Type B pancreatic cell (in vitro differentiated cells): ENCODE results near the gene MAPRE2. TPM values are rescaled to one million over a fixed set of nuclear protein-coding genes. Genes with fewer than 3 reads are reported as not detected.
A peak's percentile ranks its signal among the peaks of the same experiment; 100 is the strongest.

ENCODE experiments used
- DNase-seq: peaks from one replicate; pipeline ENCODE4 v3.0.0; 2021; ENCODE audit warnings: mixed read lengths; ENCODE audit not compliant: unreplicated experiment; ENCODE audit errors: extremely low spot score
- H3K27ac Mint-ChIP-seq: 2 replicates; pipeline ENCODE4 v1.8.0; 2021; ENCODE audit warnings: mild to moderate bottlenecking, mixed read lengths
- H3K27me3 Mint-ChIP-seq: 2 replicates; pipeline ENCODE4 v1.8.0; 2021; ENCODE audit warnings: mixed read lengths
- H3K36me3 Mint-ChIP-seq: 2 replicates; pipeline ENCODE4 v1.8.0; 2021; ENCODE audit warnings: mixed read lengths
- H3K4me1 Mint-ChIP-seq: one replicate; pipeline ENCODE4 v1.8.0; 2021; ENCODE audit warnings: mixed read lengths; ENCODE audit not compliant: unreplicated experiment
- H3K4me3 Mint-ChIP-seq: 2 replicates; pipeline ENCODE4 v1.8.0; 2021; ENCODE audit warnings: mild to moderate bottlenecking, mixed read lengths
- H3K9me3 Mint-ChIP-seq: 2 replicates; pipeline ENCODE4 v1.8.0; 2021; ENCODE audit warnings: mixed read lengths
- total RNA-seq: library from RNA; stranded (reverse); gene quantifications from 2 replicates; pipeline ENCODE4 v1.2.1, GENCODE V29; 2021; ENCODE audit warnings: low replicate concordance
- TF ChIP-seq, protein P1 (sequence below): fragments of 200-600 bp; sonication (generic); conservative IDR thresholded peaks from 2 replicates; pipeline ENCODE4 v1.5.0; 2021; ENCODE audit warnings: antibody characterized with exemption, mild to moderate bottlenecking

The MAPRE2 gene
- total RNA-seq, 1 donor from 2014 or later, result 28.0 TPM

DNA sequence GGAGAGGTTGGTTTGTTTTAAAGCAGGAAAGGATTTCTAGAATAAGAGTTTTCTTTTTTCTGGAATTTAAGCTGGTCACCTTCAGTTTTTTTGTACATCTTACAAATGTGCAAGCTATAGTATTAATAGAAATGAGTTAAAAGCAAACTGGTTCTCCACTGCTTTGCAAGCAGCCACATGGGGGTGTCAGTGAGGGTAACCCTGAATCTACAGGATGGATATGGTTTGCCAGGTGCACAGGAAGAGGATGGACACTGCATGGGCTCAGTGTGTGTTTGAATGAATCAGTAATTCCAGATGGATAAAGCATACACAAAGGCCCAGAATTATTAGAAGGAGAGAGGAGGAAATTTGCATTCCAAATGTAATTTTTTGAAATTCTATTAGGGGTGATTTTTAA, 89.0 kb downstream of the MAPRE2 start:
- H3K36me3 Mint-ChIP-seq, result peaks cover 31% of the 10 kb centered on the region
- H3K27ac Mint-ChIP-seq, result no peak overlapping the region
- peaks cover 7% of the 10 kb centered on the region for H3K4me1 Mint-ChIP-seq
- no peaks in the 10 kb centered on the region for H3K9me3 Mint-ChIP-seq
- H3K4me3 Mint-ChIP-seq, result no peak overlapping the region
- DNase-seq, result no peak
- TF ChIP-seq, protein P1, sequence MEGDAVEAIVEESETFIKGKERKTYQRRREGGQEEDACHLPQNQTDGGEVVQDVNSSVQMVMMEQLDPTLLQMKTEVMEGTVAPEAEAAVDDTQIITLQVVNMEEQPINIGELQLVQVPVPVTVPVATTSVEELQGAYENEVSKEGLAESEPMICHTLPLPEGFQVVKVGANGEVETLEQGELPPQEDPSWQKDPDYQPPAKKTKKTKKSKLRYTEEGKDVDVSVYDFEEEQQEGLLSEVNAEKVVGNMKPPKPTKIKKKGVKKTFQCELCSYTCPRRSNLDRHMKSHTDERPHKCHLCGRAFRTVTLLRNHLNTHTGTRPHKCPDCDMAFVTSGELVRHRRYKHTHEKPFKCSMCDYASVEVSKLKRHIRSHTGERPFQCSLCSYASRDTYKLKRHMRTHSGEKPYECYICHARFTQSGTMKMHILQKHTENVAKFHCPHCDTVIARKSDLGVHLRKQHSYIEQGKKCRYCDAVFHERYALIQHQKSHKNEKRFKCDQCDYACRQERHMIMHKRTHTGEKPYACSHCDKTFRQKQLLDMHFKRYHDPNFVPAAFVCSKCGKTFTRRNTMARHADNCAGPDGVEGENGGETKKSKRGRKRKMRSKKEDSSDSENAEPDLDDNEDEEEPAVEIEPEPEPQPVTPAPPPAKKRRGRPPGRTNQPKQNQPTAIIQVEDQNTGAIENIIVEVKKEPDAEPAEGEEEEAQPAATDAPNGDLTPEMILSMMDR, result no peak
- H3K27me3 Mint-ChIP-seq, result no peaks in the 10 kb centered on the region

DNA sequence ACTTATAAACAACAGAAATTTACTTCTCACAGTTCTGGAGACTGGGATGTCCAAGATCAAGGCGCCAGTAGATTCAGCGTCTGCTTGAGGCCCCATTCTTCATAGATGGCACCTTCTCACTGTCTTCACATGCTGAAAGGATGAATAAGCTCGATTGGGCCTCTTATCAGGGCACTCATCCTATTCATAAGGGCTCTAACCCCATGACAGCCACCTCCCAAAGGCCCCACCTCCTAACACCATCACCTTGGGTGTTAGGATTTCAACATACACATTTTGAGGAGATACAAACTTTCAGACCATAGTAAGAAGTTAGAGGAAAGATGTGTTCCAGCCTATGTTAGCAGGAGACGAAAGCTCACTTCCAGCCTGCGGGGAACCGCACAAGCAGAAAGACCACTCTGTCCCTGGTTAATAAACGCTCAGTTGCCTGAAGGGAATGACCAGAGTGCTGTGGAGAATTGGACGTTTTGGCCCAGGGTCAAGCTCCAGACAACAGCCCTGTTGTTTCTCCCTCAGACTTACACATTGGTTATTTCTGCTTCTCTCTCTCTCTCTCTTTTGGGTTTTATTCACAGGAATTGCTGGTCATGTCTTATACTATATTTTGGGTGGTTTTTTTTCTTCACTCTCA, 90.3 kb downstream of the MAPRE2 start:
- TF ChIP-seq, protein P1, result no peak
- DNase-seq, result no peak
- H3K27me3 Mint-ChIP-seq, result no peaks in the 10 kb centered on the region
- H3K4me1 Mint-ChIP-seq, result peaks cover 7% of the 10 kb centered on the region
- no peaks in the 10 kb centered on the region for H3K9me3 Mint-ChIP-seq
- peaks cover 36% of the 10 kb centered on the region for H3K36me3 Mint-ChIP-seq
- H3K4me3 Mint-ChIP-seq, result no peak overlapping the region
- peak overlapping the region; percentile 21 for H3K27ac Mint-ChIP-seq

DNA sequence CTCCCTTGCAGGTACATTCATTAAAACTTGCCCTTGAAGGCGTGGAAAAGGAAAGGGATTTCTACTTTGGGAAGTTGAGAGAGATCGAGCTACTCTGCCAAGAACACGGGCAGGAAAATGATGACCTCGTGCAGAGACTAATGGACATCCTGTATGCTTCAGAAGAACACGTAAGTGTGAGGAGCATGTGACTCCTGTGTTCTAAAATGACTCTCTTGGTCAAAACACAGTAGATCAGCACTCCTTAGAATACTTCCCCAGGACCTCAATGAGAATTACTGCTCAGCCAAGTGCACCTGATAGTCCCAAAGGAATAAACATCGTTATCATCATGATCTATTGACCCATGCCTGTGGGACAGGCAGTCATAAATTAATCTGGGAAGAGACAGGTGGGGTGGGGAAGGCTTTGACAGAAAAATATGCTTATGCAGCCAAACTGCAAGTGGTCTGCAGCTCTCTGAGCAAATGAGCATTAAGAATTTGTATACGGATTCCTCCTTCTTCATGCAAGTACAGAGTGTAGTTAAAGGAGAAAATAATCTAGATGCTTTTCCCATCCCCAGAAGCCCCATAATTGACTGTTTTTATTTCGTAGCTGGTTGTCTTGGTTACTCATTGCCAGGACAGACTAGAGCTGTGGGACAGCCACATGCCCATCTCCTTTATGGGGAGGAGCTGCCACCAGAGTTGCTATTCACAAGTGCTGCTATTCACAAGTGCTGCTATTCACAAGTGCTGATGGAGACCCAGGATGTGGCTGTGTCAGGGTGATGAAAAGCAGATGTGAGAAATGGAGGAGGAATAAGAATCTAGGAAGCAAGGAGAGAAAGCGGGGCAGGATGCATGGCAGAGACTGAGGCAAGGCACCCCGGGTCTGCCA, 91.0 kb downstream of the MAPRE2 start:
- Mint-ChIP-seq H3K4me3 (no peak overlapping the region), H3K27ac (peak overlapping the region; percentile 21), H3K27me3 (no peaks in the 10 kb centered on the region), H3K36me3 (peaks cover 35% of the 10 kb centered on the region), H3K4me1 (peaks cover 7% of the 10 kb centered on the region), H3K9me3 (no peaks in the 10 kb centered on the region)
- no peak for DNase-seq
- TF ChIP-seq, protein P1, result no peak

DNA sequence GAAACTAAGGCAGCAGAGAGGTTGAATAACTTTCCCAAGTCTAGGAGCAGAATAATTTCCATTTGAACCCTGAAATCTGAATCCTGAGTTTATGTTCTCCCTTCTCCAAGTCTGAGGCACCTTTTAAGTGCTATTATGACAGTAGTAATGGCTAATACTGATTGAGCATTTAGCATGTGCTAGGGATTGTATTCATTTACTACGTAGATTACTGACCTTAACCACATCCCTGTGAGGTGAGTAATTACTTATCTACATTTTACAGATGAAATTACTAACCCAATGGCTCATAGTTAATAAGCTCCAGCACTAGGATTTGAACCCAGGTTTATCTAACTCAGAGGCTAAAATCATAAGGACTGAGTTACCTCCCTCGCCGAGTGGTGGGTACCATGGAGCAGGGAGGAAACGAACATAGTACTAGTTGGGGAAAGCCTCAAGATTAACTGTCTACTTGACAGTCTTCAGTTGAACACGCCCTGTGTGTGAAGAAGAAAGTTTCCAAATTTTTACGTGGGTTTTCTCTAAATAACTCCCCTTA, 93.0 kb downstream of the MAPRE2 start:
- no peak for DNase-seq
- Mint-ChIP-seq H3K4me3 (no peak overlapping the region), H3K27ac (no peak overlapping the region), H3K27me3 (no peaks in the 10 kb centered on the region), H3K36me3 (peaks cover 37% of the 10 kb centered on the region), H3K4me1 (peaks cover 7% of the 10 kb centered on the region), H3K9me3 (no peaks in the 10 kb centered on the region)
- TF ChIP-seq, protein P1, result no peak

DNA sequence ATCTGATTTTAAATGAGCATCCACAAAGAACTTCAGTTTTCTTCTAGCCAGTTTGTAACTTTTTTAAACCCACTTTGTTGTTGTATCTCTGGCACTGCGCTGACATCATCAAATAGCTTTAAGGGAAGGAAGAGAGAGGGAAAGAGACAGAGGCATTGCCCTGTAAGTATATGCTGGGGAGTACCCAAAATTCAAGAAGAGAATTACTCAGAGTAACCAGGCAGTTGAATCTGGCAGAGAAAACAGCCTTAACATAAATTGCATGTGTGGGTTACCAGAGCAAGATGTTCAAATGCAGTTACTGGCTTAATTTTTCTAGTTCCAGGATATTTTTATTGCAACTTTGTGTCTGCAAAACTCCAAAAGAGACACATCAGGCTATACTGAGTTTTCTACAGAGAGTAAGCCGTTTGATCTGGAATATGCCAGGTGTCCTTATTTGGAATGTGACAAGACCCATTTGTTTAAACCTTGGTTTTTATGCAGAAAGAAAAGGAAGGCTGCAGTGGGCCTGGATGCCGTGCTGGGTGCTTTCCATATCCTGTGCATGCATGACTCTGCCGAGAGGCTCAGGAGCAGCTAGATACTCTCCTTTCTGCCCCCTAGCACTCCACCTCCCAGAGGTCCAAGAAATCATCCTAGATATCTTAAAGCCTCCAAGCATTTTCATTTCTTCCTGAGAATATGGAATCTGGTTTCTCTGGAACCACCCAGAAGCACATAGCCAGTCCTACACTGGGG, 93.7 kb downstream of the MAPRE2 start:
- no peak for DNase-seq
- Mint-ChIP-seq H3K36me3 (peaks cover 30% of the 10 kb centered on the region), H3K9me3 (no peaks in the 10 kb centered on the region), H3K4me3 (no peak overlapping the region), H3K4me1 (peaks cover 7% of the 10 kb centered on the region), H3K27me3 (no peaks in the 10 kb centered on the region), H3K27ac (no peak overlapping the region)
- TF ChIP-seq, protein P1, result no peak
